ENCODE results near the gene NIPBL. TPM values are rescaled to one million over a fixed set of nuclear protein-coding genes. Genes with fewer than 3 reads are reported as not detected.

NIPBL gene
- total RNA-seq, 1 experiment from 2014 or later: 61.3 TPM

DNA sequence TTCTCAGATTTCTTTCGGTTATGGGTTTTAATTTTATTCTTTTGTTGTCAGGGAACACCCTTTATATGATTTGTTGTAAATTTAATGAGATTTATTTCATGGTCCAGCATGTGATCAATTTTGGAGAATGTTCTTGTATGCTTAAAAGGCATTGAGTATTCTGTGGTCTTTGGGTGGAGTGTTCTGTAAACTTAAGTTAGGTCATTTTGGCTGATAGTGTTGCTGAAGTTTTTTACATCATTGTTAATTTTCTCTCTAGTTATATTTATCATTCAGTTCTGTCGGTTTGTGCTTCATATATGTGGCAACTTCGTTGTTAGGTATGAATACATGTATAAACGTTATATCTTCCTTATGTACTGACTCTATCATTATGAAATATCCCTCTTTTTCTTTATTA is 55.5 kb downstream of the NIPBL start:
- no peak overlapping the region for H4K5ac ChIP-seq (ENCODE audit: insufficient read length, low read depth, low read length)
- no peaks in the 10 kb centered on the region for H4K20me1 ChIP-seq (ENCODE audit: control insufficient read depth, insufficient read depth, insufficient read length)
- no peak overlapping the region for H3K23ac ChIP-seq (ENCODE audit: insufficient read length, low read depth, low read length)
- no peaks in the 10 kb centered on the region for H3K27me3 ChIP-seq (ENCODE audit: insufficient read depth, low read length)
- Mint-ChIP-seq H3K36me3 (ENCODE audit: insufficient read depth in 1 of 3, low read depth in 3 of 3) (no peaks in the 10 kb centered on the region), H3K27me3 (ENCODE audit: low read depth) (no peaks in the 10 kb centered on the region), H3K27ac (no peak overlapping the region), H3K9me3 (no peaks in the 10 kb centered on the region), H3K4me3 (no peak overlapping the region), H3K4me1 (peaks cover 0 to 2% of the 10 kb centered on the region in 2 experiments; a peak in 1 of 4 replicates)
- H3K79me1 ChIP-seq (ENCODE audit: insufficient read depth, low read depth, low read length, poor library complexity, severe bottlenecking): no peaks in the 10 kb centered on the region
- no peak overlapping the region for H2BK5ac ChIP-seq (ENCODE audit: insufficient read length, low read length)
- no peak overlapping the region for H3K4ac ChIP-seq (ENCODE audit: low read depth, low read length)
- H3K56ac ChIP-seq (ENCODE audit: insufficient read length, low read depth, low read length): no peak overlapping the region
- H2AK5ac ChIP-seq (ENCODE audit: insufficient read length, low read length): no peak overlapping the region
- H3K27ac ChIP-seq (ENCODE audit: insufficient read length, low read depth, low read length): no peak overlapping the region
- H3K4me2 ChIP-seq (ENCODE audit: insufficient read depth, insufficient read length, low read length): no peak overlapping the region
- no peak overlapping the region for H3T11ph ChIP-seq (ENCODE audit: low read length)
- no peak overlapping the region for H3K18ac ChIP-seq (ENCODE audit: insufficient read length, low read depth, low read length)
- no peak overlapping the region for H2AFZ ChIP-seq (ENCODE audit: low read length)
- H2BK20ac ChIP-seq (ENCODE audit: low read depth, low read length, poor library complexity, severe bottlenecking): no peak overlapping the region
- no peaks in the 10 kb centered on the region for H3K9me3 ChIP-seq (ENCODE audit: control insufficient read depth, low read depth, low read length)
- H4K91ac ChIP-seq (ENCODE audit: insufficient read length, low read depth, low read length): no peak overlapping the region
- no CpG with 5 or more reads among the region's 4 CpGs for WGBS (ENCODE audit: extremely low coverage, insufficient read length, low lambda C conversion rate)
- H4K8ac ChIP-seq (replicated peaks; ENCODE audit: insufficient read length, low read depth, low read length): no peak overlapping the region
- no peak overlapping the region for H2BK12ac ChIP-seq (ENCODE audit: insufficient read length, low read depth, low read length)
- H3K79me2 ChIP-seq (ENCODE audit: insufficient read depth, low read length): peaks cover 10% of the 10 kb centered on the region; the same call in 1 of the 2 replicates
- H3K14ac ChIP-seq (ENCODE audit: insufficient read depth, low read length): no peak overlapping the region
- no peaks in the 10 kb centered on the region for H3K23me2 ChIP-seq (ENCODE audit: insufficient read length, low read depth, low read length, poor library complexity, severe bottlenecking)
- no peak overlapping the region for H2BK15ac ChIP-seq (ENCODE audit: low read depth, low read length)
- H3K9ac ChIP-seq (ENCODE audit: extremely low read depth, insufficient read length, low read length): no peak overlapping the region
- H3K4me1 ChIP-seq (ENCODE audit: insufficient read depth, low read length): no peaks in the 10 kb centered on the region
- TF ChIP-seq, protein P1, sequence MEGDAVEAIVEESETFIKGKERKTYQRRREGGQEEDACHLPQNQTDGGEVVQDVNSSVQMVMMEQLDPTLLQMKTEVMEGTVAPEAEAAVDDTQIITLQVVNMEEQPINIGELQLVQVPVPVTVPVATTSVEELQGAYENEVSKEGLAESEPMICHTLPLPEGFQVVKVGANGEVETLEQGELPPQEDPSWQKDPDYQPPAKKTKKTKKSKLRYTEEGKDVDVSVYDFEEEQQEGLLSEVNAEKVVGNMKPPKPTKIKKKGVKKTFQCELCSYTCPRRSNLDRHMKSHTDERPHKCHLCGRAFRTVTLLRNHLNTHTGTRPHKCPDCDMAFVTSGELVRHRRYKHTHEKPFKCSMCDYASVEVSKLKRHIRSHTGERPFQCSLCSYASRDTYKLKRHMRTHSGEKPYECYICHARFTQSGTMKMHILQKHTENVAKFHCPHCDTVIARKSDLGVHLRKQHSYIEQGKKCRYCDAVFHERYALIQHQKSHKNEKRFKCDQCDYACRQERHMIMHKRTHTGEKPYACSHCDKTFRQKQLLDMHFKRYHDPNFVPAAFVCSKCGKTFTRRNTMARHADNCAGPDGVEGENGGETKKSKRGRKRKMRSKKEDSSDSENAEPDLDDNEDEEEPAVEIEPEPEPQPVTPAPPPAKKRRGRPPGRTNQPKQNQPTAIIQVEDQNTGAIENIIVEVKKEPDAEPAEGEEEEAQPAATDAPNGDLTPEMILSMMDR (conservative IDR thresholded peaks at IDR 0.05): no peak
- no peak overlapping the region for H2BK120ac ChIP-seq (ENCODE audit: low read depth, low read length, poor library complexity, severe bottlenecking)
- DNase-seq: no peak

All from H9 (cell line).